Astrocyte (in vitro differentiated cells and primary cell): Measurements from ENCODE around the gene TOR1AIP1. TPM values are rescaled to one million over a fixed set of nuclear protein-coding genes. Genes with fewer than 3 reads are reported as not detected.
A peak's percentile ranks its signal among the peaks of the same experiment; 100 is the strongest.

Experiments used
- DNase-seq: peaks from one replicate; pipeline ENCODE4 v3.0.0-alpha.2; 2010; ENCODE audit warnings: low read depth
- FAIRE-seq: peaks from 2 replicates; lab custom pipeline; 2011; peaks lifted over from hg19 to GRCh38; lab: Jason Lieb, UNC
- H2AFZ ChIP-seq: 2 replicates; pipeline ENCODE4 v1.6.0; 2012; ENCODE audit warnings: low read depth, low read length, inconsistent platforms
- H3K27ac ChIP-seq: 2 replicates; pipeline ENCODE4 v1.5.1; 2011; ENCODE audit warnings: low read depth, low read length, inconsistent platforms
- H3K27me3 ChIP-seq: 2 replicates; pipeline ENCODE4 v1.6.0; 2011; ENCODE audit warnings: low read length, inconsistent platforms; ENCODE audit not compliant: insufficient read depth
- H3K36me3 ChIP-seq: 2 replicates; pipeline ENCODE4 v1.5.1; 2011; ENCODE audit warnings: low read length, inconsistent platforms; ENCODE audit not compliant: insufficient read depth
- H3K4me1 ChIP-seq: 2 replicates; pipeline ENCODE4 v1.5.1; 2011; ENCODE audit warnings: low read length, inconsistent platforms; ENCODE audit not compliant: insufficient read depth
- H3K4me2 ChIP-seq: 2 replicates; pipeline ENCODE4 v1.6.0; 2012; ENCODE audit warnings: low read length, inconsistent platforms
- H3K4me3 ChIP-seq: 2 replicates; pipeline ENCODE4 v1.5.1; 2011; ENCODE audit warnings: low read depth, mild to moderate bottlenecking, low read length, inconsistent platforms; ENCODE audit not compliant: insufficient read depth
- H3K79me2 ChIP-seq: 2 replicates; pipeline ENCODE4 v1.6.0; 2012; ENCODE audit warnings: mild to moderate bottlenecking, low read length, inconsistent platforms; ENCODE audit not compliant: insufficient read depth
- H3K9ac ChIP-seq: 2 replicates; pipeline ENCODE4 v1.6.0; 2012; ENCODE audit warnings: mild to moderate bottlenecking, low read length, inconsistent platforms
- H3K9me3 ChIP-seq: 2 replicates; pipeline ENCODE4 v1.5.1; 2012; ENCODE audit warnings: low read depth, mild to moderate bottlenecking, low read length, inconsistent platforms; ENCODE audit not compliant: insufficient read depth
- H4K20me1 ChIP-seq: 2 replicates; pipeline ENCODE4 v1.6.0; 2012; ENCODE audit warnings: low read length, inconsistent platforms; ENCODE audit not compliant: insufficient read depth
- H3K27ac Mint-ChIP-seq: one replicate; pipeline ENCODE4 v1.8.0; 2021; ENCODE audit warnings: mild to moderate bottlenecking, mixed read lengths; ENCODE audit not compliant: unreplicated experiment
- H3K27me3 Mint-ChIP-seq: one replicate; pipeline ENCODE4 v1.8.0; 2021; ENCODE audit warnings: low read depth, mixed read lengths; ENCODE audit not compliant: unreplicated experiment
- H3K36me3 Mint-ChIP-seq: one replicate; pipeline ENCODE4 v1.8.0; 2021; ENCODE audit warnings: low read depth, mixed read lengths; ENCODE audit not compliant: unreplicated experiment
- H3K4me1 Mint-ChIP-seq: one replicate; pipeline ENCODE4 v1.8.0; 2021; ENCODE audit warnings: low read depth, mixed read lengths; ENCODE audit not compliant: unreplicated experiment
- H3K4me3 Mint-ChIP-seq: one replicate; pipeline ENCODE4 v1.8.0; 2021; ENCODE audit warnings: mild to moderate bottlenecking, moderate library complexity, mixed read lengths; ENCODE audit not compliant: unreplicated experiment
- H3K9me3 Mint-ChIP-seq: one replicate; pipeline ENCODE4 v1.8.0; 2021; ENCODE audit warnings: mild to moderate bottlenecking, mixed read lengths; ENCODE audit not compliant: unreplicated experiment
- CTCF ChIP-seq: IDR thresholded peaks from 2 replicates; pipeline ENCODE4 v1.5.1; 2011; ENCODE audit warnings: low read depth, mild to moderate bottlenecking, inconsistent platforms, low read length, moderate library complexity; ENCODE audit not compliant: insufficient read depth
- EZH2 ChIP-seq: IDR thresholded peaks from 2 replicates; pipeline ENCODE4 v1.6.1; 2012; ENCODE audit warnings: mild to moderate bottlenecking, low read length, inconsistent platforms; ENCODE audit not compliant: insufficient read depth
- total RNA-seq: library from RNA; stranded (reverse); gene quantifications from 2 replicates; pipeline ENCODE4 v1.2.1, GENCODE V29; 2021

Gene TOR1AIP1
- total RNA-seq, 1 donor from 2014 or later: 37.4 TPM

DNA sequence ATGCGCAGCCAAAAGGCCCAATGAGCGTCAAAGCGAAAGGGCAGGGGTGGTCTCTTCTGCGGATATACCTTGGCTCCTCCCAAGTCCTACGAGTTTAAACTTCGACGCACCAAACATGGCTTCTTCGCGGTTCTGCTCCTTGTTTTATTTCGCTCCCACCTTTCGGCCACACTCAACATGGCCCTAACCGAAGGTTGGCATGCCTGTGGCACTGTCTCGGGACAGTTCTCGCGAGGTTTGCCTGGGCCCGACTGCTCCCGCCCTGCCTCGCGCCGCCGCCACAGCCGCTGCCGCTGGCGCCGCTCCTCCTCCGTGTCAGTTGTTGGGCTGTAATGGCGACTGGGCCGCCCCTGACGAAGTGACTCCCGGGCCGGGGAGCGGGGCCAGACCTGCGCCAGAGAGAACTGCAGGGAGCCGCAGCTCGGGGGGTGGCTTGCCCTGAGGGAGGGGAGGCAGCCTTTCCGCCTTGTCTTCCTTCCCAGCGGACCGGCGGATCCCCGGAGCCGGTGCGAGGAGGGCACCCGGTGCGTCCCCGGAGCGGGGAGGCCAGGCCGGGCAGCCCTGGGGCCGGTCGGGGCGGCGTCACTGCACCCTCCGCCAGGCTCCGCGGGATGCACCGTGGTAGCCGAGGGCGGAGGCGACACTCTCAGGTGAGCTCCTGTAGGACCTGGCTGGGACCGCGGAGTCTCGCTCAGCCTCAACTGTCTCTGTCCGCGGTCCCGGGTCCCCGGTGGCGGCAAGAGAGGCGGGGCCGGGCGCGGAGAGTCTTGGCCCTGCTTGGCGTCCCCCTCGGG is 72.6 kb downstream of the TOR1AIP1 start, which contains the start of gene CEP350:
Gene CEP350, plus strand, starts transcription at position 318 of the 794 bp plus-strand sequence. CDS start 31,372 bp downstream, outside the sequence.
- FAIRE-seq (no peak), DNase-seq (peak; percentile 99)
- H3K36me3 Mint-ChIP-seq: no peaks in the 10 kb centered on the region
- Histone ChIP-seq H3K4me1 (peaks cover 14% of the 10 kb centered on the region), H3K27ac (peak within 1 kb of the TSS; percentile 72), H3K9me3 (no peaks in the 10 kb centered on the region), H4K20me1 (peaks cover 28% of the 10 kb centered on the region), H3K9ac (peak within 1 kb of the TSS; percentile 93), H2AFZ (peak within 1 kb of the TSS; percentile 93), H3K36me3 (no peaks in the 10 kb centered on the region), H3K4me2 (peak within 1 kb of the TSS; percentile 91), H3K27me3 (no peaks in the 10 kb centered on the region), H3K79me2 (peaks cover 51% of the 10 kb centered on the region), H3K4me3 (peak within 1 kb of the TSS; percentile 80)
- no peaks in the 10 kb centered on the region for H3K9me3 Mint-ChIP-seq
- H3K27me3 Mint-ChIP-seq: no peaks in the 10 kb centered on the region
- peak within 1 kb of the TSS; percentile 91 for H3K27ac Mint-ChIP-seq
- H3K4me1 Mint-ChIP-seq: peaks cover 8% of the 10 kb centered on the region
- TF ChIP-seq EZH2: no peak
- TF ChIP-seq CTCF: no peak
- peak within 1 kb of the TSS; percentile 99 for H3K4me3 Mint-ChIP-seq

GRCh38 chr1:179955287-179955680 is 73.2 kb downstream of the TOR1AIP1 start:
- peaks cover 14% of the 10 kb centered on the region for H3K4me1 ChIP-seq
- H3K4me3 Mint-ChIP-seq: peak overlapping the region; percentile 99
- no peak for TF ChIP-seq CTCF
- TF ChIP-seq EZH2: no peak
- DNase-seq (peak; percentile 8), FAIRE-seq (no peak)
- peaks cover 8% of the 10 kb centered on the region for H3K4me1 Mint-ChIP-seq
- H3K27me3 ChIP-seq: no peaks in the 10 kb centered on the region
- peaks cover 56% of the 10 kb centered on the region for H3K79me2 ChIP-seq
- peak overlapping the region; percentile 72 for H3K27ac ChIP-seq
- peak overlapping the region; percentile 88 for H2AFZ ChIP-seq
- peak overlapping the region; percentile 93 for H3K9ac ChIP-seq
- no peaks in the 10 kb centered on the region for H3K9me3 ChIP-seq
- H3K9me3 Mint-ChIP-seq: no peaks in the 10 kb centered on the region
- peak overlapping the region; percentile 80 for H3K4me3 ChIP-seq
- H3K36me3 ChIP-seq: no peaks in the 10 kb centered on the region
- H3K4me2 ChIP-seq: peak overlapping the region; percentile 91
- H3K36me3 Mint-ChIP-seq: no peaks in the 10 kb centered on the region
- H3K27me3 Mint-ChIP-seq: no peaks in the 10 kb centered on the region
- H3K27ac Mint-ChIP-seq: peak overlapping the region; percentile 91
- peaks cover 28% of the 10 kb centered on the region for H4K20me1 ChIP-seq

DNA sequence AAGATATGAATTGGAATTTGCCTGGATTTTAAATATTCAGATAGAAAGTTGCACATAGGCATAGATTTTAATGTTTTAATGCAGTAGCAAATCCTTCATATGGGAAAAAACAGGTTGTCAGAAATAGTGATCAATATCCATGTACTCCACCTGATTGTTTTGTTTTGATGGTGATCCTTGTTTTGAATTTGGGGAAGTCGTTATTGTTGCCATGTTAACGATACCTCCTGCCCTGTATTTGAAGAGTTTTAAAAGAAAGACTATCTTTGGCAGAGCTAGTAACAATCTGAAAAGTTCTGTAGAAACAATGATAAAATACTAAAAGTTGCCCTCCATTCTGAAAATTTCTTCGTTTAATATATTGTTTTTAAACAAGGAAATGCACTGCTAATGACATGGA is 73.6 kb downstream of the TOR1AIP1 start:
- FAIRE-seq: no peak
- H3K79me2 ChIP-seq: peaks cover 60% of the 10 kb centered on the region
- H3K27ac Mint-ChIP-seq: peak overlapping the region; percentile 91
- no peaks in the 10 kb centered on the region for H3K27me3 ChIP-seq
- H3K9me3 ChIP-seq: no peaks in the 10 kb centered on the region
- no peak for TF ChIP-seq EZH2
- H3K9ac ChIP-seq: peak overlapping the region; percentile 93
- peak overlapping the region; percentile 80 for H3K4me3 ChIP-seq
- H3K36me3 Mint-ChIP-seq: no peaks in the 10 kb centered on the region
- H3K4me1 ChIP-seq: peaks cover 14% of the 10 kb centered on the region
- no peaks in the 10 kb centered on the region for H3K27me3 Mint-ChIP-seq
- H3K4me2 ChIP-seq: peak overlapping the region; percentile 91
- H3K27ac ChIP-seq: no peak overlapping the region
- H3K4me3 Mint-ChIP-seq: peak overlapping the region; percentile 99
- DNase-seq: no peak
- no peaks in the 10 kb centered on the region for H3K9me3 Mint-ChIP-seq
- H3K4me1 Mint-ChIP-seq: peaks cover 8% of the 10 kb centered on the region
- peaks cover 28% of the 10 kb centered on the region for H4K20me1 ChIP-seq
- H3K36me3 ChIP-seq: no peaks in the 10 kb centered on the region
- no peak overlapping the region for H2AFZ ChIP-seq
